ENCODE measurements around the gene MYOD1.

GRCh38 chr11:17734986-17735817 is 15.8 kb downstream of the MYOD1 start:
- no peak for TF ChIP-seq CTCF (conservative IDR thresholded peaks at IDR 0.05 in 1 of 2, IDR thresholded peaks at IDR 0.05 in 1 of 2; ENCODE audit: extremely low read depth in 1 of 2, insufficient read depth in 1 of 2, low read depth in 1 of 2, low read length in 2 of 2)
- TF ChIP-seq EZH2 (IDR thresholded peaks at IDR 0.05; ENCODE audit: borderline replicate concordance, low read length) = no peak

All from mammary epithelial cell (primary cell).